HepG2 (cell line): Measurements from ENCODE around the gene CNBD2. TPM values are rescaled to one million over a fixed set of nuclear protein-coding genes. Genes with fewer than 3 reads are reported as not detected.
"Not testable (repeated sequence)": the region's sequence is repeated elsewhere in the genome, so short reads cannot be mapped to it uniquely, and the experiment has no call there.

Experiments used
- ATAC-seq: fragments of 200-7000 bp; cut with Tn5 transposase; 3 replicates; pipeline ENCODE4 v1.9.1; 2020; ENCODE audit warnings: mild to moderate bottlenecking, moderate library complexity
- BruUV-seq: library from RNA; stranded (reverse); fragments of 400-500 nt; replicated peaks from 2 replicates; lab custom pipeline; 2021; lab: Mats Ljungman, UMichigan
- CTCF ChIA-PET: fragments of 300-600 bp; formaldehyde crosslinking; extraction: SDS; loops from one replicate; lab custom pipeline; 2021; ENCODE audit warnings: low total read pairs, inconsistent platforms, low intra/inter-chr PET ratio; lab: Yijun Ruan, JAX
- POLR2A ChIA-PET: fragments of 350-600 bp; sonication (Branson Sonifier 250); formaldehyde crosslinking; loops from one replicate; lab custom pipeline; 2020; ENCODE audit warnings: antibody characterized with exemption, inconsistent platforms; lab: Yijun Ruan, JAX
- DNase-seq: peaks from one replicate; pipeline ENCODE4 v3.0.0-alpha.2; 2015; ENCODE audit warnings: low spot score
- FAIRE-seq: peaks from 3 replicates; lab custom pipeline; 2011; peaks lifted over from hg19 to GRCh38; lab: Jason Lieb, UNC
- H2AFZ ChIP-seq: one replicate; pipeline ENCODE4 v1.6.1; 2011; ENCODE audit warnings: low read length, inconsistent platforms
- H3K27ac ChIP-seq: fragments of 300-600 bp; 3 replicates; pipeline ENCODE4 v1.8.0; 2011; ENCODE audit warnings: mixed run types, mild to moderate bottlenecking, mixed read lengths, low read length, inconsistent platforms; ENCODE audit not compliant: insufficient read depth; ENCODE audit errors: extremely low read length
- H3K27me3 ChIP-seq, 2 experiments: fragments of 200-600 bp in 1 of 2; 2 replicates in 1 of 2; 3 replicates in 1 of 2; pipeline versions ENCODE4 v1.6.0 to v1.8.0; 2011; ENCODE audit warnings: low read length in 2 of 2, mild to moderate bottlenecking in 2 of 2, moderate library complexity in 2 of 2, inconsistent platforms in 1 of 2; ENCODE audit not compliant: insufficient read depth in 2 of 2, control insufficient read depth in 1 of 2
- H3K36me3 ChIP-seq, 2 experiments: fragments of 200-600 bp in 1 of 2; replicated peaks in 1 of 2; 2 replicates in 1 of 2; 3 replicates in 1 of 2; pipeline versions ENCODE4 v1.5.1 to v1.8.0; 2011; ENCODE audit warnings: low read length in 2 of 2, inconsistent platforms in 1 of 2; ENCODE audit not compliant: insufficient read depth in 2 of 2, control insufficient read depth in 1 of 2
- H3K4me1 ChIP-seq: 2 replicates; pipeline ENCODE4 v1.5.1; 2012; ENCODE audit warnings: low read length, inconsistent platforms; ENCODE audit not compliant: insufficient read depth
- H3K4me2 ChIP-seq: 2 replicates; pipeline ENCODE4 v1.6.0; 2011; ENCODE audit warnings: low read depth, low read length, inconsistent platforms
- H3K4me3 ChIP-seq, 3 experiments: fragments of 200-600 bp in 1 of 3; sonication (generic), shearing (Covaris generic) in 1 of 3; replicated peaks in 1 of 3; 2 replicates each; pipeline ENCODE4 v1.5.1; 2011 to 2016; ENCODE audit warnings: low read length in 3 of 3, inconsistent platforms in 2 of 3, low read depth in 2 of 3, mild to moderate bottlenecking in 2 of 3, control low read depth in 1 of 3, mixed read lengths in 1 of 3; ENCODE audit not compliant: insufficient read depth in 1 of 3
- H3K79me2 ChIP-seq: one replicate; pipeline ENCODE4 v1.6.1; 2011; ENCODE audit warnings: low read length, inconsistent platforms; ENCODE audit not compliant: insufficient read depth
- H3K9ac ChIP-seq: 2 replicates; pipeline ENCODE4 v1.6.0; 2011; ENCODE audit warnings: mild to moderate bottlenecking, low read depth, low read length, inconsistent platforms; ENCODE audit not compliant: insufficient read depth
- H3K9me3 ChIP-seq: 2 replicates; pipeline ENCODE4 v1.5.1; 2012; ENCODE audit warnings: mild to moderate bottlenecking, low read length
- H4K20me1 ChIP-seq: 2 replicates; pipeline ENCODE4 v1.6.0; 2011; ENCODE audit warnings: inconsistent platforms, mild to moderate bottlenecking, low read length, moderate library complexity; ENCODE audit not compliant: insufficient read depth
- CEBPG ChIP-seq: IDR thresholded peaks from 2 replicates; pipeline ENCODE4 v1.6.1; 2016
- GATAD2A ChIP-seq: IDR thresholded peaks from 2 replicates; pipeline ENCODE4 v1.6.1; 2016
- PAWR ChIP-seq: sonication (generic); formaldehyde crosslinking; IDR thresholded peaks from 2 replicates; pipeline ENCODE4 v1.4.0; 2020; ENCODE audit warnings: missing genetic modification reagents, mild to moderate bottlenecking, borderline replicate concordance
- ZMYM2 ChIP-seq: sonication (generic); formaldehyde crosslinking; IDR thresholded peaks from 2 replicates; pipeline ENCODE4 v1.8.0; 2022; ENCODE audit warnings: mild to moderate bottlenecking, missing genetic modification reagents
- WGBS: methylation state at CpG from one replicate; pipeline ENCODE4 v1.1.6; 2017; ENCODE audit warnings: low lambda C conversion rate; 5-methylcytosine and 5-hydroxymethylcytosine counted together
- in situ Hi-C: cut with HindIII; loops from 2 replicates; pipeline ENCODE4 v1.10.0; 2017; ENCODE audit warnings: low pct_unique_long_range_greater_than_20kb; ENCODE audit not compliant: extremely low pct_ligation_motif_present
- intact Hi-C: fragments of 100-400 bp; cut with micrococcal nuclease; formaldehyde crosslinking; loops from one replicate; pipeline ENCODE4 v1.10.0; 2022; ENCODE audit not compliant: unreplicated experiment
- polyA plus RNA-seq, 8 experiments: library from polyadenylated mRNA; depleted of rRNA in 3 of 8; stranded (reverse) in 7 of 8; unstranded in 1 of 8; fragments of >200 nt; fragmentation: Illumina TruSeq in 4 of 8; extraction: Trizol in 4 of 8; gene quantifications; 2 replicates each; pipeline versions ENCODE4 v1.2.1 to v1.2.3, GENCODE V29; 2011 to 2016; ENCODE audit warnings: low read depth in 4 of 8, missing spikeins in 1 of 8, mixed read lengths in 1 of 8; ENCODE audit not compliant: insufficient read depth in 1 of 8
- total RNA-seq, 5 experiments: library from RNA; depleted of rRNA; stranded (reverse); fragments of >200 nt; fragmentation: Illumina TruSeq; extraction: Trizol; gene quantifications; 2 replicates each; pipeline ENCODE4 v1.2.3, GENCODE V29; 2016; ENCODE audit warnings: low read depth in 1 of 5

The CNBD2 gene
- total and polyA plus RNA-seq, 2 of the 13 experiments (the other 11 are each of a cell fraction or from before 2014, with no cell fraction given), result 12.4 to 22.8 TPM

- TF ChIP-seq ZMYM2 (CRISPR knock-in tag) (no peak), CEBPG (0 out of 2 replicates have a peak, but pooled peaks have one; percentile 15), PAWR (CRISPR knock-in tag) (no peak), GATAD2A (CRISPR knock-in tag) (peak; percentile 44; the same call in 1 of the 2 replicates)
Observed at GRCh38 chr20:35994994-35995453, 26.6 kb downstream of the CNBD2 start (continued).

DNA sequence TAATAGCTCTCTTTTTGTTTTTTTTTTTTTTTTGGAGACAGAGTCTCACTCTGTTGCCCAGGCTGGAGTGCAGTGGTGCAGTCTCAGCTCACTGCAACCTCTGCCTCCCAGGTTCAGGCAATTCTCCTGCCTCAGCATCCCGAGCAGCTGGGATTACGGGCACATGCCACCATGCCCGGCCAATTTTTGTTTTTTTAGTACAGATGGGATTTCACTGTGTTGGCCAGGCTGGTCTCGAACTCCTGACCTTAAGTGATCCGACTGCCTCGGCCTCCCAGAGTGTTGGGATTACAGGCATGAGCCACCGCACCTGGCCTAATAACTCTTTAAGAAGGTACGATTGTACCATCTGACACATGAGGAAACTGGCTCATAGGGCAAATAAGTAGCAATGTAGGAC lies 28.1 kb downstream of the CNBD2 start:
- H3K79me2 ChIP-seq, H3K4me2 ChIP-seq, DNase-seq, H2AFZ ChIP-seq, H3K27me3 ChIP-seq, H3K36me3 ChIP-seq, POLR2A ChIA-PET, BruUV-seq, H3K4me1 ChIP-seq, FAIRE-seq, H4K20me1 ChIP-seq, H3K9me3 ChIP-seq, ATAC-seq, H3K27ac ChIP-seq, H3K4me3 ChIP-seq, H3K9ac ChIP-seq: not testable (repeated sequence)
- CTCF ChIA-PET, result interaction anchor here (7.4 kb wide), 1 partner anchor 141 kb away, joined by 259 read pairs; no protein-coding TSS in a partner anchor
- intact Hi-C loops, result loop anchor here (10.0 kb wide), 1 partner anchor 438 kb away; no protein-coding TSS in a partner anchor
- in situ Hi-C loops, result loop anchor here (5.0 kb wide), 1 partner anchor 141 kb away; no protein-coding TSS in a partner anchor
- 18% methylated on average over 8 of the region's 8 CpGs for WGBS

- H3K4me2 ChIP-seq, H3K27me3 ChIP-seq, H3K79me2 ChIP-seq, FAIRE-seq, H3K27ac ChIP-seq, intact Hi-C loops, H3K9ac ChIP-seq, in situ Hi-C loops, CTCF ChIA-PET, H2AFZ ChIP-seq, H4K20me1 ChIP-seq, H3K4me3 ChIP-seq, BruUV-seq, H3K36me3 ChIP-seq, H3K4me1 ChIP-seq, POLR2A ChIA-PET, ATAC-seq, DNase-seq: not testable (repeated sequence)
- peaks cover 14% of the 10 kb centered on the region; the same call in 1 of the 2 replicates for H3K9me3 ChIP-seq
- WGBS, result 85% methylated on average over 15 of the region's 34 CpGs
Observed at GRCh38 chr20:36001331-36001730, 32.9 kb downstream of the CNBD2 start.
